ENCODE results near the gene ZP4. TPM values are rescaled to one million over a fixed set of nuclear protein-coding genes. Genes with fewer than 3 reads are reported as not detected.

Gene ZP4
- total RNA-seq, 1 experiment from 2014 or later = not detected

GRCh38 chr1:237838320-237838719, 52.4 kb downstream of the ZP4 start:
- Histone ChIP-seq H4K20me1 (ENCODE audit: insufficient read depth) (no peaks in the 10 kb centered on the region), H2AFZ (ENCODE audit: low read depth, low read length, poor library complexity, severe bottlenecking) (no peak overlapping the region), H3K9me2 (ENCODE audit: insufficient read depth) (no peaks in the 10 kb centered on the region), H3K36me3 (ENCODE audit: control insufficient read depth in 1 of 2, insufficient read depth in 2 of 2, low read length in 2 of 2) (no peaks in the 10 kb centered on the region), H3K4me3 (replicated peaks in 1 of 2; ENCODE audit: low read depth in 1 of 2, low read length in 2 of 2) (no peak overlapping the region), H3K27ac (ENCODE audit: low read depth, low read length) (no peak overlapping the region), H3K4me1 (ENCODE audit: control insufficient read depth in 1 of 2, insufficient read depth in 2 of 2, low read length in 2 of 2) (no peaks in the 10 kb centered on the region), H3K9me3 (ENCODE audit: control insufficient read depth in 1 of 2, insufficient read depth in 1 of 2, low read depth in 1 of 2, low read length in 2 of 2) (peaks cover 0 to 9% of the 10 kb centered on the region in 2 experiments; a peak in 2 of 4 replicates), H3K27me3 (ENCODE audit: insufficient read depth, low read length) (no peaks in the 10 kb centered on the region), H3K79me2 (ENCODE audit: insufficient read depth, low read length) (no peaks in the 10 kb centered on the region), H3K4me2 (ENCODE audit: low read length) (no peak overlapping the region), H3K9ac (ENCODE audit: low read length) (no peak overlapping the region)
- TF ChIP-seq EZH2 (IDR thresholded peaks at IDR 0.05) (no peak), ZNF274 (IDR thresholded peaks at IDR 0.05; ENCODE audit: low read depth, low read length) (no peak), TCF7L2 (IDR thresholded peaks at IDR 0.05; ENCODE audit: borderline replicate concordance, extremely low read depth, insufficient read depth, insufficient read length) (no peak), POLR2AphosphoS5 (IDR thresholded peaks at IDR 0.05; ENCODE audit: low read depth, low read length) (no peak), FOSL1 (IDR thresholded peaks at IDR 0.05; ENCODE audit: low read depth) (no peak)
- DNase-seq (ENCODE audit: low read depth, low spot score) (no peak), ATAC-seq (no peak)
- ChIA-PET POLR2A (no interaction called here), RAD21 (ENCODE audit: low non-redundant PET in 1 of 2, low total read pairs in 2 of 2, uncharacterized antibody in 2 of 2, unreplicated experiment in 2 of 2) (no interaction called here), CTCF (no interaction called here)
- intact Hi-C loops (cut with micrococcal nuclease) = no loop called here
- no TSS peak for BruUV-seq (replicated peaks)

GRCh38 chr1:237834461-237834860, 56.3 kb downstream of the ZP4 start:
- Histone ChIP-seq H3K4me3 (replicated peaks in 1 of 2; ENCODE audit: low read depth in 1 of 2, low read length in 2 of 2) (no peak overlapping the region), H3K79me2 (ENCODE audit: insufficient read depth, low read length) (no peaks in the 10 kb centered on the region), H4K20me1 (ENCODE audit: insufficient read depth) (no peaks in the 10 kb centered on the region), H3K4me1 (ENCODE audit: control insufficient read depth in 1 of 2, insufficient read depth in 2 of 2, low read length in 2 of 2) (no peaks in the 10 kb centered on the region), H3K9me3 (ENCODE audit: control insufficient read depth in 1 of 2, insufficient read depth in 1 of 2, low read depth in 1 of 2, low read length in 2 of 2) (peaks cover 0 to 9% of the 10 kb centered on the region in 2 experiments; a peak in 2 of 4 replicates), H3K36me3 (ENCODE audit: control insufficient read depth in 1 of 2, insufficient read depth in 2 of 2, low read length in 2 of 2) (no peaks in the 10 kb centered on the region), H2AFZ (ENCODE audit: low read depth, low read length, poor library complexity, severe bottlenecking) (no peak overlapping the region), H3K27ac (ENCODE audit: low read depth, low read length) (no peak overlapping the region), H3K4me2 (ENCODE audit: low read length) (no peak overlapping the region), H3K27me3 (ENCODE audit: insufficient read depth, low read length) (no peaks in the 10 kb centered on the region), H3K9ac (ENCODE audit: low read length) (no peak overlapping the region), H3K9me2 (ENCODE audit: insufficient read depth) (no peaks in the 10 kb centered on the region)
- ChIA-PET POLR2A (no interaction called here), RAD21 (ENCODE audit: low non-redundant PET in 1 of 2, low total read pairs in 2 of 2, uncharacterized antibody in 2 of 2, unreplicated experiment in 2 of 2) (no interaction called here), CTCF (no interaction called here)
- no peak for ATAC-seq
- no peak for TF ChIP-seq CTCF (IDR thresholded peaks at IDR 0.05 in 2 of 3, conservative IDR thresholded peaks at IDR 0.05 in 1 of 3; ENCODE audit: borderline replicate concordance in 1 of 3, insufficient read depth in 1 of 3, low read depth in 2 of 3, low read length in 2 of 3)
- intact Hi-C loops (cut with micrococcal nuclease) = no loop called here
- BruUV-seq (replicated peaks) = no TSS peak
- no peak for DNase-seq (ENCODE audit: low read depth, low spot score)

Measured in HCT116 (cell line).